DND-41 (cell line): ENCODE results near the gene B4GALT3.

Experiments
- EZH2 ChIP-seq: IDR thresholded peaks from 3 replicates; pipeline ENCODE4 v1.6.1; 2012; ENCODE audit warnings: borderline replicate concordance, low read depth, mild to moderate bottlenecking, moderate library complexity, low read length, inconsistent platforms; ENCODE audit not compliant: severe bottlenecking
- TF ChIP-seq, protein P1 (sequence below): IDR thresholded peaks from 2 replicates; pipeline ENCODE4 v1.5.1; 2012; ENCODE audit warnings: borderline replicate concordance, low read length, moderate library complexity, mild to moderate bottlenecking; ENCODE audit not compliant: poor library complexity, severe bottlenecking; ENCODE audit errors: extremely low read depth

- TF ChIP-seq, protein P1, sequence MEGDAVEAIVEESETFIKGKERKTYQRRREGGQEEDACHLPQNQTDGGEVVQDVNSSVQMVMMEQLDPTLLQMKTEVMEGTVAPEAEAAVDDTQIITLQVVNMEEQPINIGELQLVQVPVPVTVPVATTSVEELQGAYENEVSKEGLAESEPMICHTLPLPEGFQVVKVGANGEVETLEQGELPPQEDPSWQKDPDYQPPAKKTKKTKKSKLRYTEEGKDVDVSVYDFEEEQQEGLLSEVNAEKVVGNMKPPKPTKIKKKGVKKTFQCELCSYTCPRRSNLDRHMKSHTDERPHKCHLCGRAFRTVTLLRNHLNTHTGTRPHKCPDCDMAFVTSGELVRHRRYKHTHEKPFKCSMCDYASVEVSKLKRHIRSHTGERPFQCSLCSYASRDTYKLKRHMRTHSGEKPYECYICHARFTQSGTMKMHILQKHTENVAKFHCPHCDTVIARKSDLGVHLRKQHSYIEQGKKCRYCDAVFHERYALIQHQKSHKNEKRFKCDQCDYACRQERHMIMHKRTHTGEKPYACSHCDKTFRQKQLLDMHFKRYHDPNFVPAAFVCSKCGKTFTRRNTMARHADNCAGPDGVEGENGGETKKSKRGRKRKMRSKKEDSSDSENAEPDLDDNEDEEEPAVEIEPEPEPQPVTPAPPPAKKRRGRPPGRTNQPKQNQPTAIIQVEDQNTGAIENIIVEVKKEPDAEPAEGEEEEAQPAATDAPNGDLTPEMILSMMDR: peak; percentile 96
- no peak for TF ChIP-seq EZH2
Observed at GRCh38 chr1:161192476-161193465, 15.5 kb upstream of the B4GALT3 start.
